Measurements from ENCODE around the gene NT5M. TPM values are rescaled to one million over a fixed set of nuclear protein-coding genes. Genes with fewer than 3 reads are reported as not detected.

NT5M gene
- total RNA-seq, 1 donor from 2014 or later: 4.6 TPM

DNA sequence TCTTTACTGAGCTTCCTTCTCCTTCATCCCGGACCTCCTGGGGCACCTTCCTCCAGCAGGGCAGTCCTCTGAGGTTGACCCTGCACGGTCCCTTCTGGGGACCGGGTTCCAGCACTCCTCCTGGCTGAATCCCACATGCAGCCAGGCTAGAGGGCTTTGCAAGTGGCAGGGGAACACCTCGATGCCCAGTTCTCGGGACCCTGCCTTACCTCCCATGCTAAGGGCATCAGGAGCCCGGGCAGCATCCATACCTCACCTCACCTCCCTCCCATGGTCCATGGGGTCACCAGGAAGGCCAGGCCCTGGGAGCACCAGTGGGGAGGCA lies 81.1 kb downstream of the NT5M start:
- Histone ChIP-seq H3K36me3 (no peaks in the 10 kb centered on the region), H3K9me3 (no peaks in the 10 kb centered on the region), H3K4me3 (no peak overlapping the region), H3K27me3 (no peaks in the 10 kb centered on the region), H3K4me1 (no peaks in the 10 kb centered on the region), H3K27ac (no peak overlapping the region)
- intact Hi-C loops (cut with DNase I): no loop called here
- DNase-seq (ENCODE audit: low spot score in 2 of 2): no peak
- TF ChIP-seq, protein P1, sequence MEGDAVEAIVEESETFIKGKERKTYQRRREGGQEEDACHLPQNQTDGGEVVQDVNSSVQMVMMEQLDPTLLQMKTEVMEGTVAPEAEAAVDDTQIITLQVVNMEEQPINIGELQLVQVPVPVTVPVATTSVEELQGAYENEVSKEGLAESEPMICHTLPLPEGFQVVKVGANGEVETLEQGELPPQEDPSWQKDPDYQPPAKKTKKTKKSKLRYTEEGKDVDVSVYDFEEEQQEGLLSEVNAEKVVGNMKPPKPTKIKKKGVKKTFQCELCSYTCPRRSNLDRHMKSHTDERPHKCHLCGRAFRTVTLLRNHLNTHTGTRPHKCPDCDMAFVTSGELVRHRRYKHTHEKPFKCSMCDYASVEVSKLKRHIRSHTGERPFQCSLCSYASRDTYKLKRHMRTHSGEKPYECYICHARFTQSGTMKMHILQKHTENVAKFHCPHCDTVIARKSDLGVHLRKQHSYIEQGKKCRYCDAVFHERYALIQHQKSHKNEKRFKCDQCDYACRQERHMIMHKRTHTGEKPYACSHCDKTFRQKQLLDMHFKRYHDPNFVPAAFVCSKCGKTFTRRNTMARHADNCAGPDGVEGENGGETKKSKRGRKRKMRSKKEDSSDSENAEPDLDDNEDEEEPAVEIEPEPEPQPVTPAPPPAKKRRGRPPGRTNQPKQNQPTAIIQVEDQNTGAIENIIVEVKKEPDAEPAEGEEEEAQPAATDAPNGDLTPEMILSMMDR (IDR thresholded peaks at IDR 0.05): no peak

- Histone ChIP-seq H3K27ac (no peak overlapping the region), H3K27me3 (no peaks in the 10 kb centered on the region), H3K4me3 (no peak overlapping the region), H3K4me1 (no peaks in the 10 kb centered on the region), H3K9me3 (no peaks in the 10 kb centered on the region), H3K36me3 (no peaks in the 10 kb centered on the region)
- no peak for DNase-seq (ENCODE audit: low spot score in 2 of 2)
- intact Hi-C loops (cut with DNase I): no loop called here
- TF ChIP-seq, protein P1 (IDR thresholded peaks at IDR 0.05): no peak
Observed at GRCh38 chr17:17384961-17385360, 81.8 kb downstream of the NT5M start.

GRCh38 chr17:17385491-17385890 lies 82.3 kb downstream of the NT5M start:
- Histone ChIP-seq H3K27ac (no peak overlapping the region), H3K27me3 (no peaks in the 10 kb centered on the region), H3K9me3 (no peaks in the 10 kb centered on the region), H3K36me3 (no peaks in the 10 kb centered on the region), H3K4me3 (no peak overlapping the region), H3K4me1 (no peaks in the 10 kb centered on the region)
- TF ChIP-seq, protein P1 (IDR thresholded peaks at IDR 0.05): no peak
- intact Hi-C loops (cut with DNase I): no loop called here
- DNase-seq (ENCODE audit: low spot score in 2 of 2): no peak

GRCh38 chr17:17386094-17386800 lies 83.1 kb downstream of the NT5M start:
- Histone ChIP-seq H3K36me3 (no peaks in the 10 kb centered on the region), H3K4me1 (no peaks in the 10 kb centered on the region), H3K27me3 (no peaks in the 10 kb centered on the region), H3K9me3 (no peaks in the 10 kb centered on the region), H3K27ac (no peak overlapping the region), H3K4me3 (no peak overlapping the region)
- intact Hi-C loops (cut with DNase I): no loop called here
- TF ChIP-seq, protein P1 (IDR thresholded peaks at IDR 0.05): no peak
- no peak for DNase-seq (ENCODE audit: low spot score in 2 of 2)

GRCh38 chr17:17387017-17387497 lies 83.9 kb downstream of the NT5M start:
- Histone ChIP-seq H3K4me1 (no peaks in the 10 kb centered on the region), H3K27me3 (no peaks in the 10 kb centered on the region), H3K27ac (no peak overlapping the region), H3K4me3 (no peak overlapping the region), H3K36me3 (no peaks in the 10 kb centered on the region), H3K9me3 (no peaks in the 10 kb centered on the region)
- intact Hi-C loops (cut with DNase I): no loop called here
- TF ChIP-seq, protein P1 (IDR thresholded peaks at IDR 0.05): no peak
- no peak for DNase-seq (ENCODE audit: low spot score in 2 of 2)
